IMR-90 (cell line): ENCODE results near the gene ASXL1. TPM values are rescaled to one million over a fixed set of nuclear protein-coding genes. Genes with fewer than 3 reads are reported as not detected.

Experiments used
- ATAC-seq: fragments of 200-7000 bp; cut with Tn5 transposase; 2 replicates; pipeline ENCODE4 v1.9.1; 2020; ENCODE audit warnings: low read depth, mild to moderate bottlenecking, moderate library complexity
- BruUV-seq: library from RNA; stranded (reverse); fragments of 400-500 nt; replicated peaks from 2 replicates; lab custom pipeline; 2021; lab: Mats Ljungman, UMichigan
- CTCF ChIA-PET: fragments of 300-600 bp; formaldehyde crosslinking; extraction: SDS; loops from one replicate; lab custom pipeline; 2021; ENCODE audit warnings: antibody characterized with exemption; lab: Yijun Ruan, JAX
- POLR2A ChIA-PET: fragments of 300-600 bp; sonication (Branson Sonifier 250); formaldehyde crosslinking; loops from one replicate; lab custom pipeline; 2022; ENCODE audit warnings: antibody characterized with exemption; ENCODE audit not compliant: unreplicated experiment; lab: Charles Lee
- DNase-seq: peaks from one replicate; pipeline ENCODE4 v3.0.0; 2013
- H2AFZ ChIP-seq: replicated peaks from 2 replicates; pipeline ENCODE3; 2013; ENCODE audit warnings: low read length, mild to moderate bottlenecking; ENCODE audit not compliant: poor library complexity
- H2AK5ac ChIP-seq: 2 replicates; pipeline ENCODE4 v1.6.1; 2013; ENCODE audit warnings: low read depth, low read length, inconsistent platforms
- H2AK9ac ChIP-seq: replicated peaks from 2 replicates; pipeline ENCODE3; 2013; ENCODE audit warnings: mild to moderate bottlenecking, low read depth, low read length, moderate library complexity; ENCODE audit not compliant: poor library complexity
- H2BK120ac ChIP-seq: 2 replicates; pipeline ENCODE4 v1.6.1; 2013; ENCODE audit warnings: low read depth, low read length, inconsistent platforms
- H2BK15ac ChIP-seq: 3 replicates; pipeline ENCODE4 v1.6.1; 2013; ENCODE audit warnings: low read depth, low read length, inconsistent platforms
- H2BK20ac ChIP-seq: 2 replicates; pipeline ENCODE4 v1.6.1; 2013; ENCODE audit warnings: low read depth, mild to moderate bottlenecking, inconsistent platforms, low read length, moderate library complexity
- H2BK5ac ChIP-seq: 2 replicates; pipeline ENCODE4 v1.6.1; 2013; ENCODE audit warnings: mild to moderate bottlenecking, low read depth, low read length, inconsistent platforms; ENCODE audit not compliant: poor library complexity, severe bottlenecking
- H3K14ac ChIP-seq: replicated peaks from 2 replicates; pipeline ENCODE4 v1.6.1; 2013; ENCODE audit warnings: low read depth, low read length, inconsistent platforms
- H3K18ac ChIP-seq: 2 replicates; pipeline ENCODE4 v1.6.1; 2013; ENCODE audit warnings: low read depth, low read length, control low read depth
- H3K23ac ChIP-seq: 2 replicates; pipeline ENCODE4 v1.6.1; 2013; ENCODE audit warnings: low read depth, low read length, inconsistent platforms
- H3K27ac ChIP-seq: 2 replicates; pipeline ENCODE4 v1.5.1; 2013; ENCODE audit warnings: mild to moderate bottlenecking, control low read depth, low read length; ENCODE audit not compliant: insufficient read depth
- H3K27me3 ChIP-seq: 2 replicates; pipeline ENCODE4 v1.6.1; 2013; ENCODE audit warnings: low read length; ENCODE audit not compliant: control insufficient read depth, insufficient read depth
- H3K36me3 ChIP-seq: 2 replicates; pipeline ENCODE4 v1.6.1; 2013; ENCODE audit warnings: low read length, mixed read lengths; ENCODE audit not compliant: control insufficient read depth, insufficient read depth
- H3K4ac ChIP-seq: 2 replicates; pipeline ENCODE4 v1.6.1; 2013; ENCODE audit warnings: low read depth, low read length, inconsistent platforms
- H3K4me1 ChIP-seq: 2 replicates; pipeline ENCODE4 v1.6.1; 2013; ENCODE audit warnings: low read length, mixed read lengths; ENCODE audit not compliant: control insufficient read depth, insufficient read depth
- H3K4me2 ChIP-seq: 2 replicates; pipeline ENCODE4 v1.6.1; 2013; ENCODE audit warnings: low read depth, mild to moderate bottlenecking, control low read depth, low read length, moderate library complexity
- H3K4me3 ChIP-seq: 2 replicates; pipeline ENCODE4 v1.5.1; 2013; ENCODE audit warnings: low read depth, mild to moderate bottlenecking, control low read depth, low read length, moderate library complexity; ENCODE audit not compliant: insufficient read depth
- H3K56ac ChIP-seq: 2 replicates; pipeline ENCODE4 v1.6.1; 2013; ENCODE audit warnings: low read length, inconsistent platforms; ENCODE audit not compliant: insufficient read depth; ENCODE audit errors: extremely low read depth
- H3K79me1 ChIP-seq, 2 experiments: 2 replicates each; pipeline ENCODE4 v1.6.1; 2013; ENCODE audit warnings: low read length in 2 of 2, inconsistent platforms in 1 of 2, low read depth in 1 of 2
- H3K9ac ChIP-seq: 2 replicates; pipeline ENCODE4 v1.6.1; 2013; ENCODE audit warnings: low read depth, low read length, control low read depth
- H3K9me1 ChIP-seq: 2 replicates; pipeline ENCODE4 v1.6.1; 2013; ENCODE audit warnings: low read length, inconsistent platforms; ENCODE audit not compliant: insufficient read depth
- H3K9me3 ChIP-seq: 2 replicates; pipeline ENCODE4 v1.6.1; 2013; ENCODE audit warnings: low read length; ENCODE audit not compliant: control insufficient read depth, insufficient read depth
- H4K20me1 ChIP-seq: 2 replicates; pipeline ENCODE4 v1.6.1; 2013; ENCODE audit warnings: low read length, inconsistent platforms; ENCODE audit not compliant: insufficient read depth
- H4K5ac ChIP-seq: 2 replicates; pipeline ENCODE4 v1.6.1; 2013; ENCODE audit warnings: mild to moderate bottlenecking, low read depth, low read length, control low read depth
- H4K8ac ChIP-seq, 2 experiments: 2 replicates each; pipeline ENCODE4 v1.6.1; 2013; ENCODE audit warnings: low read depth in 2 of 2, low read length in 2 of 2, control low read depth in 1 of 2, inconsistent platforms in 1 of 2
- H4K91ac ChIP-seq: 2 replicates; pipeline ENCODE4 v1.6.1; 2013; ENCODE audit warnings: low read depth, low read length, inconsistent platforms; ENCODE audit not compliant: insufficient read depth
- BHLHE40 ChIP-seq: fragments of 150-350 bp; IDR thresholded peaks from 2 replicates; pipeline ENCODE4 v1.6.1; 2016; ENCODE audit warnings: mild to moderate bottlenecking, low read depth, low read length
- CEBPB ChIP-seq: IDR thresholded peaks from 2 replicates; pipeline ENCODE4 v1.6.1; 2012; ENCODE audit warnings: low read depth, low read length, improper control_type of control experiment
- MAFK ChIP-seq: IDR thresholded peaks from 2 replicates; pipeline ENCODE4 v1.6.1; 2012; ENCODE audit warnings: low read depth, low read length, improper control_type of control experiment
- MAZ ChIP-seq: IDR thresholded peaks from 2 replicates; pipeline ENCODE4 v1.6.1; 2012; ENCODE audit warnings: low read depth, mild to moderate bottlenecking, low read length, improper control_type of control experiment, moderate library complexity, borderline replicate concordance
- MXI1 ChIP-seq: IDR thresholded peaks from 2 replicates; pipeline ENCODE4 v1.6.1; 2012; ENCODE audit warnings: low read depth, mild to moderate bottlenecking, low read length, moderate library complexity, borderline replicate concordance
- NFE2L2 ChIP-seq: fragments of 150-350 bp; IDR thresholded peaks from 2 replicates; pipeline ENCODE4 v1.6.1; 2016; ENCODE audit warnings: low read depth, mild to moderate bottlenecking, low read length
- RCOR1 ChIP-seq: IDR thresholded peaks from 2 replicates; pipeline ENCODE4 v1.6.1; 2012; ENCODE audit warnings: mild to moderate bottlenecking, low read length, improper control_type of control experiment; ENCODE audit not compliant: insufficient replicate concordance
- RFX5 ChIP-seq: IDR thresholded peaks from 2 replicates; pipeline ENCODE4 v1.8.0; 2012; ENCODE audit warnings: low read depth, mild to moderate bottlenecking, low read length, moderate library complexity
- SMC3 ChIP-seq: fragments of 150-350 bp; IDR thresholded peaks from 2 replicates; pipeline ENCODE4 v1.6.1; 2016; ENCODE audit warnings: low read depth, mild to moderate bottlenecking, antibody characterized with exemption, low read length, moderate library complexity
- WGBS, 2 experiments: methylation state at CpG; one replicate each; pipeline versions ENCODE4 v1.1.5 to v1.1.7; 2013; ENCODE audit warnings: missing lambda C conversion rate in 2 of 2; ENCODE audit not compliant: insufficient read length in 1 of 2; ENCODE audit errors: extremely low coverage in 2 of 2; 5-methylcytosine and 5-hydroxymethylcytosine counted together
- dilution Hi-C: fragments of 300-500 bp; cut with HindIII; formaldehyde crosslinking; loops from one replicate; pipeline ENCODE4 v1.14.3; 2018; ENCODE audit warnings: low sequenced_read_pairs; ENCODE audit not compliant: unreplicated experiment
- in situ Hi-C: fragments of 300-500 bp; cut with MboI; formaldehyde crosslinking; loops from 3 replicates; pipeline ENCODE4 v1.14.3; 2019; ENCODE audit warnings: low sequenced_read_pairs, inconsistent platforms, mixed read lengths
- intact Hi-C: fragments of 100-400 bp; cut with micrococcal nuclease; formaldehyde crosslinking; loops from 2 replicates; pipeline ENCODE4 v1.10.0; 2022
- polyA plus RNA-seq, 3 experiments: library from polyadenylated mRNA; depleted of rRNA; stranded (reverse); fragments of >200 nt; gene quantifications; 2 replicates each; pipeline ENCODE4 v1.2.3, GENCODE V29; 2012; ENCODE audit warnings: low replicate concordance in 1 of 3
- total RNA-seq: library from RNA; depleted of rRNA; stranded (reverse); fragments of >200 nt; gene quantifications from 2 replicates; pipeline ENCODE4 v1.2.3, GENCODE V29; 2012
- TF ChIP-seq, protein P1 (sequence below): fragments of 150-350 bp; IDR thresholded peaks from 2 replicates; pipeline ENCODE4 v1.6.1; 2017; ENCODE audit warnings: mild to moderate bottlenecking, antibody characterized with exemption, low read length, low read depth
- TF ChIP-seq, protein P2 (sequence below): fragments of 150-350 bp; IDR thresholded peaks from 2 replicates; pipeline ENCODE4 v1.6.1; 2016; ENCODE audit warnings: low read depth, mild to moderate bottlenecking, low read length, moderate library complexity, borderline replicate concordance
- TF ChIP-seq, protein P3 (sequence below): conservative IDR thresholded peaks from 2 replicates; pipeline ENCODE4 v1.5.1; 2012; ENCODE audit warnings: mild to moderate bottlenecking, low read depth, low read length, improper control_type of control experiment

The ASXL1 gene
- total and polyA plus RNA-seq, 2 of the 4 experiments (the other 2 are of a cell fraction), result 29.9 to 37.1 TPM

DNA sequence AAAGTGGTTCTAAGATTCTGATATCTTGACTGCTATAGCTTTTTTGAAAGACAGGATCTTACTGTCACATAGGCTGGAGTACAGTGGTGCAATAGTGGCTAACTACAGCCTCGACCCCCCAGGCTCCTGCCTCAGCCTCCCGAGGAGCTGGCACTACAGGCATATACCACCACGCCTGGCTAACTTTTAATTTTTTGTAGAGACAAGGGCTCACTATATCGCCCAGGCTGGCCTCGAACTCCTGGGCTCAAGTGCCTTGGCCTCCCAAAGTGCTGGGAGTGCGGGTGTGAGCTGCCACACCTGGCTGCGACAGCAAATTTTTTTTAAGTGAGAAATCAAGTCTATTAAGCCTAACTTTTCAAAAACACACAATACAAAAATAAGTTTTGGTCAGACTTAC, 120.4 kb downstream of the ASXL1 start:
- ATAC-seq (no peak), DNase-seq (no peak)
- no peak overlapping the region for H4K8ac ChIP-seq
- no peak overlapping the region for H2AFZ ChIP-seq
- CTCF ChIA-PET, result no interaction called here
- peaks cover 10 to 84% of the 10 kb centered on the region in 2 experiments; a peak in 3 of 4 replicates for H3K79me1 ChIP-seq
- POLR2A ChIA-PET, result no interaction called here
- H3K9me1 ChIP-seq, result peaks cover 26% of the 10 kb centered on the region
- H4K5ac ChIP-seq, result no peak overlapping the region
- H3K9ac ChIP-seq, result no peak overlapping the region
- dilution Hi-C loops, result no loop called here
- H3K9me3 ChIP-seq, result no peaks in the 10 kb centered on the region
- H3K23ac ChIP-seq, result no peak overlapping the region
- peaks cover 52% of the 10 kb centered on the region for H4K20me1 ChIP-seq
- peaks cover 38% of the 10 kb centered on the region for H3K4me1 ChIP-seq
- H3K4ac ChIP-seq, result no peak overlapping the region
- no peak overlapping the region for H3K14ac ChIP-seq
- intact Hi-C loops, result no loop called here
- H3K56ac ChIP-seq, result no peak overlapping the region
- no peaks in the 10 kb centered on the region for H3K27me3 ChIP-seq
- no peak overlapping the region for H3K18ac ChIP-seq
- 91% methylated on average over 4 of the region's 7 CpGs; no CpG with 5 or more reads in 1 of the 2 experiments for WGBS, 2 experiments
- H4K91ac ChIP-seq, result no peak overlapping the region
- no peak overlapping the region for H2AK9ac ChIP-seq
- no peak overlapping the region for H2BK5ac ChIP-seq
- H3K27ac ChIP-seq, result no peak overlapping the region
- no peak overlapping the region for H2AK5ac ChIP-seq
- H2BK120ac ChIP-seq, result no peak overlapping the region
- no peak overlapping the region for H3K4me3 ChIP-seq
- H3K4me2 ChIP-seq, result no peak overlapping the region
- in situ Hi-C loops, result loop anchor here (25.0 kb wide), 1 partner anchor 641 kb away; the partner anchor contains the start of gene FOXS1
- TF ChIP-seq MAFK (no peak), RFX5 (no peak), NFE2L2 (no peak), MXI1 (no peak), CEBPB (no peak), RCOR1 (no peak), SMC3 (no peak), MAZ (no peak), BHLHE40 (no peak)
- TF ChIP-seq, protein P1, sequence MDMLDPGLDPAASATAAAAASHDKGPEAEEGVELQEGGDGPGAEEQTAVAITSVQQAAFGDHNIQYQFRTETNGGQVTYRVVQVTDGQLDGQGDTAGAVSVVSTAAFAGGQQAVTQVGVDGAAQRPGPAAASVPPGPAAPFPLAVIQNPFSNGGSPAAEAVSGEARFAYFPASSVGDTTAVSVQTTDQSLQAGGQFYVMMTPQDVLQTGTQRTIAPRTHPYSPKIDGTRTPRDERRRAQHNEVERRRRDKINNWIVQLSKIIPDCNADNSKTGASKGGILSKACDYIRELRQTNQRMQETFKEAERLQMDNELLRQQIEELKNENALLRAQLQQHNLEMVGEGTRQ, result no peak
- TF ChIP-seq, protein P2, sequence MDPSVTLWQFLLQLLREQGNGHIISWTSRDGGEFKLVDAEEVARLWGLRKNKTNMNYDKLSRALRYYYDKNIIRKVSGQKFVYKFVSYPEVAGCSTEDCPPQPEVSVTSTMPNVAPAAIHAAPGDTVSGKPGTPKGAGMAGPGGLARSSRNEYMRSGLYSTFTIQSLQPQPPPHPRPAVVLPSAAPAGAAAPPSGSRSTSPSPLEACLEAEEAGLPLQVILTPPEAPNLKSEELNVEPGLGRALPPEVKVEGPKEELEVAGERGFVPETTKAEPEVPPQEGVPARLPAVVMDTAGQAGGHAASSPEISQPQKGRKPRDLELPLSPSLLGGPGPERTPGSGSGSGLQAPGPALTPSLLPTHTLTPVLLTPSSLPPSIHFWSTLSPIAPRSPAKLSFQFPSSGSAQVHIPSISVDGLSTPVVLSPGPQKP, result no peak
- TF ChIP-seq, protein P3, sequence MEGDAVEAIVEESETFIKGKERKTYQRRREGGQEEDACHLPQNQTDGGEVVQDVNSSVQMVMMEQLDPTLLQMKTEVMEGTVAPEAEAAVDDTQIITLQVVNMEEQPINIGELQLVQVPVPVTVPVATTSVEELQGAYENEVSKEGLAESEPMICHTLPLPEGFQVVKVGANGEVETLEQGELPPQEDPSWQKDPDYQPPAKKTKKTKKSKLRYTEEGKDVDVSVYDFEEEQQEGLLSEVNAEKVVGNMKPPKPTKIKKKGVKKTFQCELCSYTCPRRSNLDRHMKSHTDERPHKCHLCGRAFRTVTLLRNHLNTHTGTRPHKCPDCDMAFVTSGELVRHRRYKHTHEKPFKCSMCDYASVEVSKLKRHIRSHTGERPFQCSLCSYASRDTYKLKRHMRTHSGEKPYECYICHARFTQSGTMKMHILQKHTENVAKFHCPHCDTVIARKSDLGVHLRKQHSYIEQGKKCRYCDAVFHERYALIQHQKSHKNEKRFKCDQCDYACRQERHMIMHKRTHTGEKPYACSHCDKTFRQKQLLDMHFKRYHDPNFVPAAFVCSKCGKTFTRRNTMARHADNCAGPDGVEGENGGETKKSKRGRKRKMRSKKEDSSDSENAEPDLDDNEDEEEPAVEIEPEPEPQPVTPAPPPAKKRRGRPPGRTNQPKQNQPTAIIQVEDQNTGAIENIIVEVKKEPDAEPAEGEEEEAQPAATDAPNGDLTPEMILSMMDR, result no peak
- no peak overlapping the region for H2BK20ac ChIP-seq
- no TSS peak for BruUV-seq
- no peak overlapping the region for H2BK15ac ChIP-seq
- H3K36me3 ChIP-seq, result peaks cover 2% of the 10 kb centered on the region
